ENCODE results near the gene RDH16. TPM values are rescaled to one million over a fixed set of nuclear protein-coding genes. Genes with fewer than 3 reads are reported as not detected.

Gene RDH16
- total RNA-seq, 1 donor from 2014 or later = 0.44 TPM

GRCh38 chr12:56996793-56997545, 39.6 kb upstream of the RDH16 start:
- H3K27me3 Mint-ChIP-seq (ENCODE audit: low read depth) = no peaks in the 10 kb centered on the region
- H3K9me3 Mint-ChIP-seq = no peaks in the 10 kb centered on the region
- H3K4me3 Mint-ChIP-seq = no peak overlapping the region
- TF ChIP-seq CTCF (conservative IDR thresholded peaks at IDR 0.05) = no peak
- H3K27ac Mint-ChIP-seq (ENCODE audit: unreplicated experiment) = peak overlapping the region; percentile 60
- H3K36me3 Mint-ChIP-seq (ENCODE audit: low read depth) = peaks cover 10% of the 10 kb centered on the region
- H3K4me1 Mint-ChIP-seq = peaks cover 8% of the 10 kb centered on the region
- DNase-seq (ENCODE audit: low read depth, low spot score) = no peak

GRCh38 chr12:56995930-56996496, 38.6 kb upstream of the RDH16 start:
- Mint-ChIP-seq H3K4me3 (no peak overlapping the region), H3K27me3 (ENCODE audit: low read depth) (no peaks in the 10 kb centered on the region), H3K4me1 (peaks cover 3% of the 10 kb centered on the region), H3K9me3 (no peaks in the 10 kb centered on the region), H3K36me3 (ENCODE audit: low read depth) (peaks cover 10% of the 10 kb centered on the region), H3K27ac (ENCODE audit: unreplicated experiment) (no peak overlapping the region)
- no peak for TF ChIP-seq CTCF (conservative IDR thresholded peaks at IDR 0.05)
- DNase-seq (ENCODE audit: low read depth, low spot score) = no peak

GRCh38 chr12:56995201-56995929, 38.0 kb upstream of the RDH16 start:
- peaks cover 3% of the 10 kb centered on the region for H3K4me1 Mint-ChIP-seq
- H3K4me3 Mint-ChIP-seq = no peak overlapping the region
- H3K27ac Mint-ChIP-seq (ENCODE audit: unreplicated experiment) = no peak overlapping the region
- no peak for TF ChIP-seq CTCF (conservative IDR thresholded peaks at IDR 0.05)
- no peak for DNase-seq (ENCODE audit: low read depth, low spot score)
- peaks cover 10% of the 10 kb centered on the region for H3K36me3 Mint-ChIP-seq (ENCODE audit: low read depth)
- H3K27me3 Mint-ChIP-seq (ENCODE audit: low read depth) = no peaks in the 10 kb centered on the region
- no peaks in the 10 kb centered on the region for H3K9me3 Mint-ChIP-seq

GRCh38 chr12:56994231-56994746, 36.9 kb upstream of the RDH16 start:
- H3K36me3 Mint-ChIP-seq (ENCODE audit: low read depth) = peaks cover 10% of the 10 kb centered on the region
- no peaks in the 10 kb centered on the region for H3K9me3 Mint-ChIP-seq
- no peak overlapping the region for H3K4me3 Mint-ChIP-seq
- H3K27me3 Mint-ChIP-seq (ENCODE audit: low read depth) = peaks cover under 1% of the 10 kb centered on the region
- DNase-seq (ENCODE audit: low read depth, low spot score) = no peak
- TF ChIP-seq CTCF (conservative IDR thresholded peaks at IDR 0.05) = no peak
- H3K27ac Mint-ChIP-seq (ENCODE audit: unreplicated experiment) = no peak overlapping the region
- peaks cover 3% of the 10 kb centered on the region for H3K4me1 Mint-ChIP-seq

- Mint-ChIP-seq H3K36me3 (ENCODE audit: low read depth) (peaks cover 6% of the 10 kb centered on the region), H3K27me3 (ENCODE audit: low read depth) (peaks cover 4% of the 10 kb centered on the region), H3K4me3 (no peak overlapping the region), H3K9me3 (no peaks in the 10 kb centered on the region), H3K27ac (ENCODE audit: unreplicated experiment) (no peak overlapping the region), H3K4me1 (no peaks in the 10 kb centered on the region)
- DNase-seq (ENCODE audit: low read depth, low spot score) = no peak
- no peak for TF ChIP-seq CTCF (conservative IDR thresholded peaks at IDR 0.05)
Observed at GRCh38 chr12:56993346-56993745, 35.9 kb upstream of the RDH16 start.

Measured in neural crest cell (in vitro differentiated cells).